Endothelial cell of umbilical vein (primary cell): Measurements from ENCODE around the gene C1QL2. TPM values are rescaled to one million over a fixed set of nuclear protein-coding genes. Genes with fewer than 3 reads are reported as not detected.

Experiments
- BruUV-seq: library from RNA; stranded (reverse); fragments of 400-500 nt; replicated peaks from 2 replicates; lab custom pipeline; 2021; lab: Mats Ljungman, UMichigan
- CTCF ChIA-PET: fragments of 300-600, 350-600 bp; sonication (Branson Sonifier 250); formaldehyde crosslinking; loops from one replicate; lab custom pipeline; 2021; ENCODE audit warnings: antibody characterized with exemption, inconsistent platforms; lab: Charles Lee
- POLR2A ChIA-PET: fragments of 300-600, 350-600 bp; sonication (Branson Sonifier 250); formaldehyde crosslinking; loops from one replicate; lab custom pipeline; 2021; ENCODE audit warnings: antibody characterized with exemption, inconsistent platforms; lab: Charles Lee
- DNase-seq: peaks from one replicate; pipeline ENCODE4 v3.0.0-alpha.2; 2011; ENCODE audit warnings: low read depth, low spot score
- FAIRE-seq: peaks from 2 replicates; lab custom pipeline; 2011; peaks lifted over from hg19 to GRCh38; lab: Jason Lieb, UNC
- H2AFZ ChIP-seq: 2 replicates; pipeline ENCODE4 v1.6.0; 2012; ENCODE audit warnings: low read depth, low read length, control low read depth, inconsistent platforms
- H3K27ac ChIP-seq: 2 replicates; pipeline ENCODE4 v1.5.1; 2011; ENCODE audit warnings: low read depth, mild to moderate bottlenecking, control low read depth, low read length, moderate library complexity; ENCODE audit not compliant: insufficient read depth
- H3K27me3 ChIP-seq, 2 experiments: 2 replicates each; pipeline versions ENCODE4 v1.6.0 to v1.6.1; 2011; ENCODE audit warnings: low read length in 2 of 2, mixed read lengths in 1 of 2; ENCODE audit not compliant: control insufficient read depth in 2 of 2, insufficient read depth in 2 of 2
- H3K36me3 ChIP-seq, 2 experiments: 2 replicates in 1 of 2; 3 replicates in 1 of 2; pipeline ENCODE4 v1.5.1; 2011; ENCODE audit warnings: low read length in 2 of 2, mild to moderate bottlenecking in 1 of 2, moderate library complexity in 1 of 2; ENCODE audit not compliant: control insufficient read depth in 2 of 2, insufficient read depth in 2 of 2; ENCODE audit errors: extremely low read depth in 1 of 2
- H3K4me1 ChIP-seq: 3 replicates; pipeline ENCODE4 v1.5.1; 2011; ENCODE audit warnings: mild to moderate bottlenecking, low read length; ENCODE audit not compliant: control insufficient read depth, insufficient read depth; ENCODE audit errors: extremely low read depth
- H3K4me2 ChIP-seq: 2 replicates; pipeline ENCODE4 v1.6.1; 2011; ENCODE audit warnings: low read length, control low read depth, mixed read lengths; ENCODE audit not compliant: insufficient read depth
- H3K4me3 ChIP-seq, 3 experiments: fragments of 200-600 bp in 1 of 3; sonication (generic), shearing (Covaris generic) in 1 of 3; replicated peaks in 1 of 3; 2 replicates each; pipeline ENCODE4 v1.5.1; 2011 to 2016; ENCODE audit warnings: control low read depth in 3 of 3, low read length in 3 of 3, mild to moderate bottlenecking in 2 of 3, inconsistent platforms in 1 of 3, low read depth in 1 of 3, moderate library complexity in 1 of 3; ENCODE audit not compliant: insufficient read depth in 1 of 3
- H3K79me2 ChIP-seq: 2 replicates; pipeline ENCODE4 v1.6.0; 2012; ENCODE audit warnings: low read length, inconsistent platforms; ENCODE audit not compliant: control insufficient read depth, insufficient read depth
- H3K9ac ChIP-seq: replicated peaks from 2 replicates; pipeline ENCODE3; 2011; ENCODE audit warnings: low read length, control low read depth; ENCODE audit not compliant: insufficient read depth; ENCODE audit errors: extremely low read depth
- H3K9me1 ChIP-seq: replicated peaks from 3 replicates; pipeline ENCODE4 v1.6.0; 2011; ENCODE audit warnings: mild to moderate bottlenecking, low read length; ENCODE audit not compliant: control insufficient read depth, insufficient read depth; ENCODE audit errors: extremely low read depth
- H3K9me3 ChIP-seq: replicated peaks from 2 replicates; pipeline ENCODE4 v1.5.1; 2012; ENCODE audit warnings: low read length, inconsistent platforms; ENCODE audit not compliant: control insufficient read depth, insufficient read depth
- H4K20me1 ChIP-seq: replicated peaks from 2 replicates; pipeline ENCODE3; 2011; ENCODE audit warnings: mild to moderate bottlenecking, low read length; ENCODE audit not compliant: control insufficient read depth, insufficient read depth; ENCODE audit errors: extremely low read depth
- EZH2 ChIP-seq: IDR thresholded peaks from 2 replicates; pipeline ENCODE4 v1.6.1; 2012; ENCODE audit warnings: borderline replicate concordance, low read depth, mild to moderate bottlenecking, moderate library complexity, low read length, inconsistent platforms; ENCODE audit not compliant: severe bottlenecking
- FOS ChIP-seq: IDR thresholded peaks from 2 replicates; pipeline ENCODE4 v1.6.1; 2011; ENCODE audit warnings: mild to moderate bottlenecking, low read length, moderate library complexity, borderline replicate concordance; ENCODE audit not compliant: insufficient read depth
- GATA2 ChIP-seq: IDR thresholded peaks from 2 replicates; pipeline ENCODE4 v1.7.0; 2011; ENCODE audit warnings: low read depth, mild to moderate bottlenecking, moderate library complexity, mixed read lengths, low read length; ENCODE audit not compliant: insufficient read length, insufficient read depth
- JUN ChIP-seq: IDR thresholded peaks from 2 replicates; pipeline ENCODE4 v1.6.1; 2011; ENCODE audit warnings: borderline replicate concordance, low read depth; ENCODE audit not compliant: insufficient read length, insufficient read depth
- MYC ChIP-seq: IDR thresholded peaks from one replicate; pipeline ENCODE4 v1.6.1; 2011; ENCODE audit warnings: mild to moderate bottlenecking, low read depth, low read length
- POLR2A ChIP-seq: IDR thresholded peaks from 2 replicates; pipeline ENCODE4 v1.6.1; 2012; ENCODE audit warnings: low read depth, mild to moderate bottlenecking, control low read depth, low read length
- POLR2AphosphoS5 ChIP-seq: IDR thresholded peaks from 2 replicates; pipeline ENCODE4 v1.6.1; 2012; ENCODE audit warnings: low read depth, mild to moderate bottlenecking, control low read depth, low read length, moderate library complexity; ENCODE audit not compliant: insufficient read depth
- dilution Hi-C: fragments of 300-500 bp; cut with MboI; formaldehyde crosslinking; loops from one replicate; pipeline ENCODE4 v1.15.0; 2019; ENCODE audit warnings: low sequenced_read_pairs; ENCODE audit not compliant: extremely low pct_ligation_motif_present
- intact Hi-C: fragments of 100-400 bp; cut with micrococcal nuclease; formaldehyde crosslinking; loops from one replicate; pipeline ENCODE4 v1.10.0; 2022
- polyA plus RNA-seq, 4 experiments: library from polyadenylated mRNA; depleted of rRNA in 3 of 4; stranded (reverse) in 3 of 4; unstranded in 1 of 4; fragments of >200 nt; gene quantifications; 2 replicates each; pipeline versions ENCODE4 v1.2.1 to v1.2.3, GENCODE V29; 2011 to 2012; ENCODE audit warnings: missing spikeins in 1 of 4
- total RNA-seq: library from RNA; stranded (reverse); gene quantifications from 2 replicates; pipeline ENCODE4 v1.2.3, GENCODE V29; 2021
- TF ChIP-seq, protein P1 (sequence below): IDR thresholded peaks from 2 replicates; pipeline ENCODE4 v1.6.1; 2011; ENCODE audit not compliant: insufficient read depth, insufficient read length
- TF ChIP-seq, protein P2 (sequence below), 2 donors: IDR thresholded peaks; 1 replicate in 1 of 2; 2 replicates in 1 of 2; pipeline ENCODE4 v1.5.1; 2011; ENCODE audit warnings: low read length in 2 of 2, mild to moderate bottlenecking in 2 of 2, moderate library complexity in 2 of 2, control low read depth in 1 of 2, inconsistent platforms in 1 of 2, low read depth in 1 of 2; ENCODE audit not compliant: insufficient read depth in 1 of 2; ENCODE audit errors: extremely low read depth in 1 of 2

Gene C1QL2
- total and polyA plus RNA-seq, 2 donors (not counting 3 experiments of a cell fraction or from before 2014, with no cell fraction given) = not detected

- Histone ChIP-seq H2AFZ (no peak overlapping the region), H3K9ac (no peak overlapping the region), H3K27ac (no peak overlapping the region), H3K27me3 (no peaks in the 10 kb centered on the region), H3K4me2 (no peak overlapping the region), H3K4me1 (no peaks in the 10 kb centered on the region), H3K36me3 (no peaks in the 10 kb centered on the region), H3K4me3 (no peak overlapping the region), H3K9me1 (no peaks in the 10 kb centered on the region), H3K79me2 (no peaks in the 10 kb centered on the region), H4K20me1 (no peaks in the 10 kb centered on the region), H3K9me3 (no peaks in the 10 kb centered on the region)
- BruUV-seq = no TSS peak
- intact Hi-C loops = no loop called here
- FAIRE-seq (no peak), DNase-seq (no peak)
- POLR2A ChIA-PET = interaction anchor here (0.6 kb wide), 1 partner anchor 61 kb away, joined by 6 read pairs; no protein-coding TSS in a partner anchor
- dilution Hi-C loops = no loop called here
- CTCF ChIA-PET = no interaction called here
- TF ChIP-seq, protein P1, sequence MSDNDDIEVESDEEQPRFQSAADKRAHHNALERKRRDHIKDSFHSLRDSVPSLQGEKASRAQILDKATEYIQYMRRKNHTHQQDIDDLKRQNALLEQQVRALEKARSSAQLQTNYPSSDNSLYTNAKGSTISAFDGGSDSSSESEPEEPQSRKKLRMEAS = no peak
- TF ChIP-seq FOS (no peak), EZH2 (no peak), POLR2AphosphoS5 (no peak), GATA2 (no peak), MYC (no peak), POLR2A (no peak), JUN (no peak)
- TF ChIP-seq, protein P2, sequence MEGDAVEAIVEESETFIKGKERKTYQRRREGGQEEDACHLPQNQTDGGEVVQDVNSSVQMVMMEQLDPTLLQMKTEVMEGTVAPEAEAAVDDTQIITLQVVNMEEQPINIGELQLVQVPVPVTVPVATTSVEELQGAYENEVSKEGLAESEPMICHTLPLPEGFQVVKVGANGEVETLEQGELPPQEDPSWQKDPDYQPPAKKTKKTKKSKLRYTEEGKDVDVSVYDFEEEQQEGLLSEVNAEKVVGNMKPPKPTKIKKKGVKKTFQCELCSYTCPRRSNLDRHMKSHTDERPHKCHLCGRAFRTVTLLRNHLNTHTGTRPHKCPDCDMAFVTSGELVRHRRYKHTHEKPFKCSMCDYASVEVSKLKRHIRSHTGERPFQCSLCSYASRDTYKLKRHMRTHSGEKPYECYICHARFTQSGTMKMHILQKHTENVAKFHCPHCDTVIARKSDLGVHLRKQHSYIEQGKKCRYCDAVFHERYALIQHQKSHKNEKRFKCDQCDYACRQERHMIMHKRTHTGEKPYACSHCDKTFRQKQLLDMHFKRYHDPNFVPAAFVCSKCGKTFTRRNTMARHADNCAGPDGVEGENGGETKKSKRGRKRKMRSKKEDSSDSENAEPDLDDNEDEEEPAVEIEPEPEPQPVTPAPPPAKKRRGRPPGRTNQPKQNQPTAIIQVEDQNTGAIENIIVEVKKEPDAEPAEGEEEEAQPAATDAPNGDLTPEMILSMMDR (IDR thresholded peaks at IDR 0.05; ENCODE audit: extremely low read depth in 1 of 2, insufficient read depth in 1 of 2, low read depth in 1 of 2, low read length in 2 of 2) = no peak
Observed at GRCh38 chr2:119119076-119119785, 39.3 kb downstream of the C1QL2 start.
